Measurements from ENCODE around the gene PLIN4. TPM values are rescaled to one million over a fixed set of nuclear protein-coding genes. Genes with fewer than 3 reads are reported as not detected.

Gene PLIN4
- total RNA-seq, 1 experiment from 2014 or later: 2.3 TPM

DNA sequence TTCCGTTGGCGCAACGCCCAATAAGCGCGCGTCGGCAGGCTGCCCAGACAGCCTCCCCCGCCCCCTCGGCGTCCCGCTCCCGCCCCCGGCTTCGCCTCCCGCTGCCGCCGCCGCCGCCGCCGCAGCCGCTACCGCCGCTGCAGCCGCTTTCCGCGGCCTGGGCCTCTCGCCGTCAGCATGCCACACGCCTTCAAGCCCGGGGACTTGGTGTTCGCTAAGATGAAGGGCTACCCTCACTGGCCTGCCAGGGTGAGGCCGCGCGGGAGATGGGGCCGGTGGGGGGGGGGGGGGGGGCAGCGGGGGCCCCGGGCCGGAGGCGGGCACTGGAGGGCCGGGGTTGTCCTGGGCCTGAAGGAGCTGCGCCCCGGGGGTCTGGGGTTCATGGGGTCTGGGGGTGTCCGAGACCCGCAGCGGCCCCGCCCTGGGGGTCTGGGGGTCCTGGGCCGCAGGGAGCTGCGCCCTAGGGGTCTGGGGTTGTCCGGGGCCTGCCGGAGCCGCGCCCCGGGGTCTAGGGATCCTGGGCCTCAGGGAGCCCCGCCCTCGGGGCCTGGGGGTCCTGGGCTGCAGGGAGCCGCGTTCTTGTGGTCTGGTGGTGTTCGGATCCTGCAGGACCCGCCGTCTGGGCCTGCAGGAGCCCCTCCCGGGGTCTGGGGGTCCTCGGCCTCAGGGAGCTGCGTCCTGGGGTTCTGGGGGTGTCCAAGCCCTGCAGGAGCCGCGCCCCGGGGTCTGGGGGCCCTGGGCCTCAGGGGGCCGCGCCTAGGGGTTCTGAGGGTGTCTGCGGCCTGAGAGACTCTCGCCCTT is 45.9 kb downstream of the PLIN4 start, which contains the start of gene HDGFL2:
Gene HDGFL2 (plus strand): TSS at position 124 of the 801 bp plus-strand sequence. CDS start 54 bp downstream, at position 178.
- Histone ChIP-seq H3K4me3 (replicated peaks in 1 of 2; ENCODE audit: low read depth in 1 of 2, low read length in 2 of 2) (peak within 1 kb of the TSS; percentile 91 to 92), H3K79me2 (ENCODE audit: insufficient read depth, low read length) (peaks cover 27% of the 10 kb centered on the region), H3K9ac (ENCODE audit: low read length) (peak within 1 kb of the TSS; percentile 92), H3K9me3 (ENCODE audit: control insufficient read depth in 1 of 2, insufficient read depth in 1 of 2, low read depth in 1 of 2, low read length in 2 of 2) (no peaks in the 10 kb centered on the region), H3K36me3 (ENCODE audit: control insufficient read depth in 1 of 2, insufficient read depth in 2 of 2, low read length in 2 of 2) (peaks cover 6 to 10% of the 10 kb centered on the region in 2 experiments; a peak in 3 of 4 replicates), H3K4me1 (ENCODE audit: control insufficient read depth in 1 of 2, insufficient read depth in 2 of 2, low read length in 2 of 2) (peaks cover 14 to 29% of the 10 kb centered on the region in 2 experiments), H3K9me2 (ENCODE audit: insufficient read depth) (no peaks in the 10 kb centered on the region), H3K27ac (ENCODE audit: low read depth, low read length) (peak within 1 kb of the TSS; percentile 93), H3K27me3 (ENCODE audit: insufficient read depth, low read length) (no peaks in the 10 kb centered on the region), H2AFZ (ENCODE audit: low read depth, low read length, poor library complexity, severe bottlenecking) (peak within 1 kb of the TSS; percentile 95), H4K20me1 (ENCODE audit: insufficient read depth) (no peaks in the 10 kb centered on the region), H3K4me2 (ENCODE audit: low read length) (peak within 1 kb of the TSS; percentile 99)
- ChIA-PET RAD21 (ENCODE audit: low non-redundant PET in 1 of 2, low total read pairs in 2 of 2, uncharacterized antibody in 2 of 2, unreplicated experiment in 2 of 2) (interaction anchor here in 1 of 2 experiments (1.3 kb wide), 1 partner anchor 97 kb away, joined by 3 read pairs; no protein-coding TSS in a partner anchor), POLR2A (interaction anchor here (1.0 to 2.3 kb wide), 8 partner anchors 9 to 395 kb away, joined by 3 to 8 read pairs (median 4); partner anchors contain the start of genes CHAF1A, PLIN3 and PLIN5), CTCF (interaction anchor here (1.3 to 1.5 kb wide), 3 partner anchors 51 to 130 kb away, joined by 3 to 7 read pairs (median 4); no protein-coding TSS in a partner anchor)
- TF ChIP-seq ZFX (IDR thresholded peaks at IDR 0.05) (peak; percentile 52; the same call in 1 of the 2 replicates), RAD21 (IDR thresholded peaks at IDR 0.05; ENCODE audit: low read depth) (no peak)
- ATAC-seq: peak; percentile 2; the same call in 1 of the 2 replicates
- BruUV-seq (replicated peaks): no TSS peak
- intact Hi-C loops (cut with micrococcal nuclease): no loop called here
- no peak for DNase-seq (ENCODE audit: low read depth, low spot score)

DNA sequence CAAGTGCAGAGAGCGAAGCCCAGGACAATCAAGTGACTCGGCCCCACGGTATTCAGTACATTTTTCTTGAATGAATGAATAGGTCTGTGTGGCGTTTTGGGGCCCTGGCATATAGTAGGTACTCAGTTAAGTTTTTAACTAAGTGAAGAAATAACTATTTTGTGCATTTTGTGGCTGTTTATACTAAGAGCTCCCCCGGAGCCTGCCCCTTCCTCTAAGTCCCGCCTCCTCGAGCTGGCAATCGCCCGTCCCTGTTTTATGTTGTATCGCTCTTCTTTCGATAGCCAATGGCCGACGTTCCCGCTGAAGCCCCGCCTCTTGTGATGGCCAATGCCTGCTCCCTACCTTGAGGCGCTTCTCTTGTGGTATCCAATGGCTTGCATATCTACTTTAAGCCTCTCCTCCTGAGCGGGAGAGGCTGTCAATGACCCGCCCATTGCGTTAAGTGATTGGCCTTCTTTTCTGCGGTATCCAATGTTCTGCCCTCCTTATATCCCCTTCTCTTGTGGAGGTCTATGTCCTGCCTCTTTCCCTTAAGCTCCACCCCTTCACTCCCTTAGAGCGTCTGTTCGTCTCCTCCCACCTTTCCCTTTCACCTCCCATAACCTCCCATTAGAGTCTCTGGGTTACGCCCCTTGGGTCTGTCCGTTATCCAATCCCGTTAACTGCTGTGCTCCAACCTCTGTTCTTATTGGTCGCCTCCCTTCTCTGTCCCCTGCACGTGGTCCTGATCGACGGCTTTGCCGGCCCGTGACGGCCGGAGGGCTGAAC is 46.7 kb downstream of the PLIN4 start:
- RAD21 ChIA-PET (ENCODE audit: low non-redundant PET in 1 of 2, low total read pairs in 2 of 2, uncharacterized antibody in 2 of 2, unreplicated experiment in 2 of 2): interaction anchor here in 1 of 2 experiments (0.6 to 1.3 kb wide), 2 partner anchors 9 to 96 kb away, joined by 3 to 4 read pairs; no protein-coding TSS in a partner anchor
- H2AFZ ChIP-seq (ENCODE audit: low read depth, low read length, poor library complexity, severe bottlenecking): peak overlapping the region; percentile 95
- intact Hi-C loops (cut with micrococcal nuclease): no loop called here

More for the DNA sequence above, 46.7 kb downstream of the PLIN4 start:
- ChIA-PET POLR2A (interaction anchor here (0.6 to 2.3 kb wide), 13 partner anchors 9 to 486 kb away, joined by 3 to 8 read pairs (median 4); partner anchors contain the start of genes CHAF1A, EEF2, MPND and PLIN3), CTCF (interaction anchor here (0.7 to 1.6 kb wide), 11 partner anchors 11 to 338 kb away, joined by 3 to 7 read pairs (median 5); partner anchors contain the start of gene SH3GL1)
- no peaks in the 10 kb centered on the region for H3K9me2 ChIP-seq (ENCODE audit: insufficient read depth)
- H3K9me3 ChIP-seq (ENCODE audit: control insufficient read depth in 1 of 2, insufficient read depth in 1 of 2, low read depth in 1 of 2, low read length in 2 of 2): no peaks in the 10 kb centered on the region
- BruUV-seq (replicated peaks): no TSS peak
- peaks cover 27% of the 10 kb centered on the region for H3K79me2 ChIP-seq (ENCODE audit: insufficient read depth, low read length)
- H3K9ac ChIP-seq (ENCODE audit: low read length): peak overlapping the region; percentile 92
- H3K36me3 ChIP-seq (ENCODE audit: control insufficient read depth in 1 of 2, insufficient read depth in 2 of 2, low read length in 2 of 2): peaks cover 0 to 8% of the 10 kb centered on the region in 2 experiments; a peak in 1 of 4 replicates
- TF ChIP-seq POLR2AphosphoS5 (IDR thresholded peaks at IDR 0.05; ENCODE audit: low read depth, low read length) (peak; percentile 52; the same call in 1 of the 2 replicates), TCF7L2 (IDR thresholded peaks at IDR 0.05; ENCODE audit: borderline replicate concordance, extremely low read depth, insufficient read depth, insufficient read length) (no peak), ELF1 (IDR thresholded peaks at IDR 0.05; ENCODE audit: borderline replicate concordance, low read depth) (no peak), FOSL1 (IDR thresholded peaks at IDR 0.05; ENCODE audit: low read depth) (no peak), YY1 (IDR thresholded peaks at IDR 0.05; ENCODE audit: extremely low read depth, insufficient replicate concordance, low read depth, low read length) (peak; percentile 31), POLR2A (IDR thresholded peaks at IDR 0.05; ENCODE audit: borderline replicate concordance, extremely low read depth, insufficient read depth, insufficient read length) (peak; percentile 37), SP1 (IDR thresholded peaks at IDR 0.05; ENCODE audit: low read depth) (peak; percentile 98), JUND (IDR thresholded peaks at IDR 0.05) (no peak), EZH2 (IDR thresholded peaks at IDR 0.05) (no peak)
- TF ChIP-seq, protein P1, sequence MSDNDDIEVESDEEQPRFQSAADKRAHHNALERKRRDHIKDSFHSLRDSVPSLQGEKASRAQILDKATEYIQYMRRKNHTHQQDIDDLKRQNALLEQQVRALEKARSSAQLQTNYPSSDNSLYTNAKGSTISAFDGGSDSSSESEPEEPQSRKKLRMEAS (IDR thresholded peaks at IDR 0.05): no peak; the same call in 1 of the 2 replicates
- TF ChIP-seq, protein P2, sequence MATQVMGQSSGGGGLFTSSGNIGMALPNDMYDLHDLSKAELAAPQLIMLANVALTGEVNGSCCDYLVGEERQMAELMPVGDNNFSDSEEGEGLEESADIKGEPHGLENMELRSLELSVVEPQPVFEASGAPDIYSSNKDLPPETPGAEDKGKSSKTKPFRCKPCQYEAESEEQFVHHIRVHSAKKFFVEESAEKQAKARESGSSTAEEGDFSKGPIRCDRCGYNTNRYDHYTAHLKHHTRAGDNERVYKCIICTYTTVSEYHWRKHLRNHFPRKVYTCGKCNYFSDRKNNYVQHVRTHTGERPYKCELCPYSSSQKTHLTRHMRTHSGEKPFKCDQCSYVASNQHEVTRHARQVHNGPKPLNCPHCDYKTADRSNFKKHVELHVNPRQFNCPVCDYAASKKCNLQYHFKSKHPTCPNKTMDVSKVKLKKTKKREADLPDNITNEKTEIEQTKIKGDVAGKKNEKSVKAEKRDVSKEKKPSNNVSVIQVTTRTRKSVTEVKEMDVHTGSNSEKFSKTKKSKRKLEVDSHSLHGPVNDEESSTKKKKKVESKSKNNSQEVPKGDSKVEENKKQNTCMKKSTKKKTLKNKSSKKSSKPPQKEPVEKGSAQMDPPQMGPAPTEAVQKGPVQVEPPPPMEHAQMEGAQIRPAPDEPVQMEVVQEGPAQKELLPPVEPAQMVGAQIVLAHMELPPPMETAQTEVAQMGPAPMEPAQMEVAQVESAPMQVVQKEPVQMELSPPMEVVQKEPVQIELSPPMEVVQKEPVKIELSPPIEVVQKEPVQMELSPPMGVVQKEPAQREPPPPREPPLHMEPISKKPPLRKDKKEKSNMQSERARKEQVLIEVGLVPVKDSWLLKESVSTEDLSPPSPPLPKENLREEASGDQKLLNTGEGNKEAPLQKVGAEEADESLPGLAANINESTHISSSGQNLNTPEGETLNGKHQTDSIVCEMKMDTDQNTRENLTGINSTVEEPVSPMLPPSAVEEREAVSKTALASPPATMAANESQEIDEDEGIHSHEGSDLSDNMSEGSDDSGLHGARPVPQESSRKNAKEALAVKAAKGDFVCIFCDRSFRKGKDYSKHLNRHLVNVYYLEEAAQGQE (IDR thresholded peaks at IDR 0.05; ENCODE audit: low read depth): no peak
- H3K27me3 ChIP-seq (ENCODE audit: insufficient read depth, low read length): no peaks in the 10 kb centered on the region
- peak overlapping the region; percentile 61 to 92 for H3K4me3 ChIP-seq (replicated peaks in 1 of 2; ENCODE audit: low read depth in 1 of 2, low read length in 2 of 2)
- peaks cover 14 to 29% of the 10 kb centered on the region in 2 experiments for H3K4me1 ChIP-seq (ENCODE audit: control insufficient read depth in 1 of 2, insufficient read depth in 2 of 2, low read length in 2 of 2)
- ATAC-seq (peak; percentile 88), DNase-seq (ENCODE audit: low read depth, low spot score) (peak; percentile 100)
- peak overlapping the region; percentile 99 for H3K4me2 ChIP-seq (ENCODE audit: low read length)
- H4K20me1 ChIP-seq (ENCODE audit: insufficient read depth): no peaks in the 10 kb centered on the region
- peak overlapping the region; percentile 93 for H3K27ac ChIP-seq (ENCODE audit: low read depth, low read length)
